ENCODE measurements around the gene LRFN2.

Gene LRFN2

GRCh38 chr6:40541556-40542174 is 45.5 kb downstream of the LRFN2 start:
- no peak for DNase-seq

- no peak for DNase-seq
Measured at GRCh38 chr6:40540790-40541189, 46.4 kb downstream of the LRFN2 start.

GRCh38 chr6:40539853-40540252 is 47.3 kb downstream of the LRFN2 start:
- no peak for DNase-seq

GRCh38 chr6:40538556-40538955 is 48.6 kb downstream of the LRFN2 start:
- no peak for DNase-seq

- DNase-seq: no peak
Measured at GRCh38 chr6:40537446-40537845, 49.7 kb downstream of the LRFN2 start.

- DNase-seq: no peak
Measured at GRCh38 chr6:40536442-40536841, 50.7 kb downstream of the LRFN2 start.

GRCh38 chr6:40535819-40536380 is 51.3 kb downstream of the LRFN2 start:
- DNase-seq: no peak

- DNase-seq: no peak
Measured at GRCh38 chr6:40535110-40535818, 51.9 kb downstream of the LRFN2 start.

- no peak for DNase-seq
Measured at GRCh38 chr6:40532349-40533000, 54.7 kb downstream of the LRFN2 start.

GRCh38 chr6:40529919-40530318 is 57.2 kb downstream of the LRFN2 start:
- DNase-seq: no peak

GRCh38 chr6:40529040-40529439 is 58.1 kb downstream of the LRFN2 start:
- no peak for DNase-seq

GRCh38 chr6:40528051-40528450 is 59.1 kb downstream of the LRFN2 start:
- DNase-seq: no peak

GRCh38 chr6:40526036-40526435 is 61.1 kb downstream of the LRFN2 start:
- DNase-seq: no peak

- DNase-seq: no peak
Measured at GRCh38 chr6:40524797-40525585, 62.2 kb downstream of the LRFN2 start.

GRCh38 chr6:40523505-40524172 is 63.5 kb downstream of the LRFN2 start:
- DNase-seq: no peak

GRCh38 chr6:40521496-40521895 is 65.7 kb downstream of the LRFN2 start:
- DNase-seq: no peak

GRCh38 chr6:40520678-40521077 is 66.5 kb downstream of the LRFN2 start:
- DNase-seq: no peak

GRCh38 chr6:40520084-40520483 is 67.1 kb downstream of the LRFN2 start:
- no peak for DNase-seq

GRCh38 chr6:40517654-40518053 is 69.5 kb downstream of the LRFN2 start:
- no peak for DNase-seq

- DNase-seq: no peak
Measured at GRCh38 chr6:40516429-40516828, 70.7 kb downstream of the LRFN2 start.

- no peak for DNase-seq
Measured at GRCh38 chr6:40512340-40512739, 74.8 kb downstream of the LRFN2 start.

- DNase-seq: no peak
Measured at GRCh38 chr6:40511884-40512283, 75.3 kb downstream of the LRFN2 start.

Data from hippocampal formation (tissue), 2 donors.